HepG2 (cell line): ENCODE results near the gene TULP4. TPM values are rescaled to one million over a fixed set of nuclear protein-coding genes. Genes with fewer than 3 reads are reported as not detected.

Source experiments
- ATAC-seq: fragments of 200-7000 bp; cut with Tn5 transposase; 3 replicates; pipeline ENCODE4 v1.9.1; 2020; ENCODE audit warnings: mild to moderate bottlenecking, moderate library complexity
- BruUV-seq: library from RNA; stranded (reverse); fragments of 400-500 nt; replicated peaks from 2 replicates; lab custom pipeline; 2021; lab: Mats Ljungman, UMichigan
- CTCF ChIA-PET: fragments of 300-600 bp; formaldehyde crosslinking; extraction: SDS; loops from one replicate; lab custom pipeline; 2021; ENCODE audit warnings: low total read pairs, inconsistent platforms, low intra/inter-chr PET ratio; lab: Yijun Ruan, JAX
- POLR2A ChIA-PET: fragments of 350-600 bp; sonication (Branson Sonifier 250); formaldehyde crosslinking; loops from one replicate; lab custom pipeline; 2020; ENCODE audit warnings: antibody characterized with exemption, inconsistent platforms; lab: Yijun Ruan, JAX
- DNase-seq: peaks from one replicate; pipeline ENCODE4 v3.0.0-alpha.2; 2015; ENCODE audit warnings: low spot score
- FAIRE-seq: peaks from 3 replicates; lab custom pipeline; 2011; peaks lifted over from hg19 to GRCh38; lab: Jason Lieb, UNC
- H2AFZ ChIP-seq: one replicate; pipeline ENCODE4 v1.6.1; 2011; ENCODE audit warnings: low read length, inconsistent platforms
- H3K27ac ChIP-seq: fragments of 300-600 bp; 3 replicates; pipeline ENCODE4 v1.8.0; 2011; ENCODE audit warnings: mixed run types, mild to moderate bottlenecking, mixed read lengths, low read length, inconsistent platforms; ENCODE audit not compliant: insufficient read depth; ENCODE audit errors: extremely low read length
- H3K27me3 ChIP-seq, 2 experiments: fragments of 200-600 bp in 1 of 2; 2 replicates in 1 of 2; 3 replicates in 1 of 2; pipeline versions ENCODE4 v1.6.0 to v1.8.0; 2011; ENCODE audit warnings: low read length in 2 of 2, mild to moderate bottlenecking in 2 of 2, moderate library complexity in 2 of 2, inconsistent platforms in 1 of 2; ENCODE audit not compliant: insufficient read depth in 2 of 2, control insufficient read depth in 1 of 2
- H3K36me3 ChIP-seq, 2 experiments: fragments of 200-600 bp in 1 of 2; replicated peaks in 1 of 2; 2 replicates in 1 of 2; 3 replicates in 1 of 2; pipeline versions ENCODE4 v1.5.1 to v1.8.0; 2011; ENCODE audit warnings: low read length in 2 of 2, inconsistent platforms in 1 of 2; ENCODE audit not compliant: insufficient read depth in 2 of 2, control insufficient read depth in 1 of 2
- H3K4me1 ChIP-seq: 2 replicates; pipeline ENCODE4 v1.5.1; 2012; ENCODE audit warnings: low read length, inconsistent platforms; ENCODE audit not compliant: insufficient read depth
- H3K4me2 ChIP-seq: 2 replicates; pipeline ENCODE4 v1.6.0; 2011; ENCODE audit warnings: low read depth, low read length, inconsistent platforms
- H3K4me3 ChIP-seq, 3 experiments: fragments of 200-600 bp in 1 of 3; sonication (generic), shearing (Covaris generic) in 1 of 3; replicated peaks in 1 of 3; 2 replicates each; pipeline ENCODE4 v1.5.1; 2011 to 2016; ENCODE audit warnings: low read length in 3 of 3, inconsistent platforms in 2 of 3, low read depth in 2 of 3, mild to moderate bottlenecking in 2 of 3, control low read depth in 1 of 3, mixed read lengths in 1 of 3; ENCODE audit not compliant: insufficient read depth in 1 of 3
- H3K79me2 ChIP-seq: one replicate; pipeline ENCODE4 v1.6.1; 2011; ENCODE audit warnings: low read length, inconsistent platforms; ENCODE audit not compliant: insufficient read depth
- H3K9ac ChIP-seq: 2 replicates; pipeline ENCODE4 v1.6.0; 2011; ENCODE audit warnings: mild to moderate bottlenecking, low read depth, low read length, inconsistent platforms; ENCODE audit not compliant: insufficient read depth
- H3K9me3 ChIP-seq: 2 replicates; pipeline ENCODE4 v1.5.1; 2012; ENCODE audit warnings: mild to moderate bottlenecking, low read length
- H4K20me1 ChIP-seq: 2 replicates; pipeline ENCODE4 v1.6.0; 2011; ENCODE audit warnings: inconsistent platforms, mild to moderate bottlenecking, low read length, moderate library complexity; ENCODE audit not compliant: insufficient read depth
- ARNT2 ChIP-seq: sonication (generic); formaldehyde crosslinking; IDR thresholded peaks from 2 replicates; pipeline ENCODE4 v1.8.0; 2022; ENCODE audit warnings: mild to moderate bottlenecking, low read depth, missing genetic modification reagents, moderate library complexity
- ATF1 ChIP-seq: IDR thresholded peaks from 2 replicates; pipeline ENCODE4 v1.6.1; 2016; ENCODE audit warnings: mild to moderate bottlenecking, control low read depth
- FOSL1 ChIP-seq: sonication (generic); formaldehyde crosslinking; IDR thresholded peaks from 2 replicates; pipeline ENCODE4 v1.9.0; 2021; ENCODE audit warnings: missing genetic modification reagents, borderline replicate concordance
- GMEB2 ChIP-seq: IDR thresholded peaks from 2 replicates; pipeline ENCODE4 v1.6.1; 2016; ENCODE audit warnings: missing biosample characterization, missing genetic modification reagents, low read depth
- LRRFIP1 ChIP-seq: sonication (generic); formaldehyde crosslinking; conservative IDR thresholded peaks from 2 replicates; pipeline ENCODE4 v1.4.0; 2020; ENCODE audit warnings: missing genetic modification reagents
- MTA3 ChIP-seq: sonication (generic); formaldehyde crosslinking; IDR thresholded peaks from 2 replicates; pipeline ENCODE4 v1.4.0; 2020; ENCODE audit warnings: missing genetic modification reagents
- MYC ChIP-seq: sonication (generic); formaldehyde crosslinking; IDR thresholded peaks from 2 replicates; pipeline ENCODE4 v1.9.0; 2021; ENCODE audit warnings: missing genetic modification reagents, borderline replicate concordance
- PRMT3 ChIP-seq: sonication (generic); formaldehyde crosslinking; IDR thresholded peaks from 2 replicates; pipeline ENCODE4 v1.8.1; 2022; ENCODE audit warnings: low read depth, mild to moderate bottlenecking, moderate library complexity, missing genetic modification reagents, borderline replicate concordance
- ZFP1 ChIP-seq: IDR thresholded peaks from 2 replicates; pipeline ENCODE4 v1.6.1; 2016
- ZNF138 ChIP-seq: sonication (generic); formaldehyde crosslinking; IDR thresholded peaks from 2 replicates; pipeline ENCODE4 v1.5.0; 2020; ENCODE audit warnings: mild to moderate bottlenecking, low read depth, missing genetic modification reagents
- ZNF142 ChIP-seq: sonication (generic); formaldehyde crosslinking; IDR thresholded peaks from 2 replicates; pipeline ENCODE4 v1.4.0; 2020; ENCODE audit warnings: missing genetic modification reagents
- ZNF589 ChIP-seq: sonication (generic); formaldehyde crosslinking; conservative IDR thresholded peaks from 2 replicates; pipeline ENCODE4 v1.8.0; 2022; ENCODE audit warnings: mild to moderate bottlenecking, moderate library complexity, missing genetic modification reagents
- WGBS: methylation state at CpG from one replicate; pipeline ENCODE4 v1.1.6; 2017; ENCODE audit warnings: low lambda C conversion rate; 5-methylcytosine and 5-hydroxymethylcytosine counted together
- in situ Hi-C: cut with HindIII; loops from 2 replicates; pipeline ENCODE4 v1.10.0; 2017; ENCODE audit warnings: low pct_unique_long_range_greater_than_20kb; ENCODE audit not compliant: extremely low pct_ligation_motif_present
- intact Hi-C: fragments of 100-400 bp; cut with micrococcal nuclease; formaldehyde crosslinking; loops from one replicate; pipeline ENCODE4 v1.10.0; 2022; ENCODE audit not compliant: unreplicated experiment
- polyA plus RNA-seq, 8 experiments: library from polyadenylated mRNA; depleted of rRNA in 3 of 8; stranded (reverse) in 7 of 8; unstranded in 1 of 8; fragments of >200 nt; fragmentation: Illumina TruSeq in 4 of 8; extraction: Trizol in 4 of 8; gene quantifications; 2 replicates each; pipeline versions ENCODE4 v1.2.1 to v1.2.3, GENCODE V29; 2011 to 2016; ENCODE audit warnings: low read depth in 4 of 8, missing spikeins in 1 of 8, mixed read lengths in 1 of 8; ENCODE audit not compliant: insufficient read depth in 1 of 8
- total RNA-seq, 5 experiments: library from RNA; depleted of rRNA; stranded (reverse); fragments of >200 nt; fragmentation: Illumina TruSeq; extraction: Trizol; gene quantifications; 2 replicates each; pipeline ENCODE4 v1.2.3, GENCODE V29; 2016; ENCODE audit warnings: low read depth in 1 of 5

The TULP4 gene
- total and polyA plus RNA-seq, 2 of the 13 experiments (the other 11 are each of a cell fraction or from before 2014, with no cell fraction given): 21.1 to 122 TPM

- TF ChIP-seq GMEB2 (no peak), ATF1 (CRISPR knock-in tag) (no peak)
- TF ChIP-seq, all 625 proteins: peak for 0
These were observed 70.2 kb downstream of the TULP4 start (continued) for GRCh38 chr6:158382491-158382890.

- H3K9me3 ChIP-seq: no peaks in the 10 kb centered on the region
- no peak overlapping the region for H3K4me3 ChIP-seq
- no peak overlapping the region for H3K4me2 ChIP-seq
- no peaks in the 10 kb centered on the region; a peak in 1 of 5 replicates for H3K36me3 ChIP-seq
- no TSS peak for BruUV-seq
- peaks cover 18% of the 10 kb centered on the region for H3K79me2 ChIP-seq
- FAIRE-seq (no peak), ATAC-seq (no peak), DNase-seq (no peak)
- no peaks in the 10 kb centered on the region for H3K27me3 ChIP-seq
- in situ Hi-C loops (no loop called here), intact Hi-C loops (loop anchor here (10.0 kb wide), 1 partner anchor 58 kb away; no protein-coding TSS in a partner anchor)
- no peak overlapping the region for H3K9ac ChIP-seq
- H3K27ac ChIP-seq: no peak overlapping the region
- POLR2A ChIA-PET: no interaction called here
- no peak overlapping the region for H2AFZ ChIP-seq
- CTCF ChIA-PET: no interaction called here
- H4K20me1 ChIP-seq: 0 out of 2 replicates have a peak, but pooled peaks cover 3% of the 10 kb centered on the region
- WGBS: 100% methylated on average over 1 of the region's 1 CpG
- peaks cover 7% of the 10 kb centered on the region; the same call in 1 of the 2 replicates for H3K4me1 ChIP-seq
- TF ChIP-seq LRRFIP1 (CRISPR knock-in tag) (no peak), ARNT2 (CRISPR knock-in tag) (no peak), ZNF589 (CRISPR knock-in tag) (no peak), ZFP1 (CRISPR knock-in tag) (no peak), ZNF142 (no peak), MTA3 (CRISPR knock-in tag) (no peak), MYC (CRISPR knock-in tag) (no peak), ZNF138 (no peak), PRMT3 (CRISPR knock-in tag) (no peak), FOSL1 (CRISPR knock-in tag) (no peak)
These were observed 70.8 kb downstream of the TULP4 start for GRCh38 chr6:158383057-158383456.
